Forelimb muscle (tissue), 1 donor: Measurements from ENCODE around the gene HSP90AA1. TPM values are rescaled to one million over a fixed set of nuclear protein-coding genes. Genes with fewer than 3 reads are reported as not detected.

ENCODE experiments used
- DNase-seq: peaks from one replicate; pipeline ENCODE4 v3.0.0-alpha.2; 2013; ENCODE audit warnings: low read depth
- polyA plus RNA-seq: library from polyadenylated mRNA; unstranded; fragments of 120-200 nt; gene quantifications from one replicate; pipeline ENCODE4 v1.2.1, GENCODE V29; 2013; ENCODE audit not compliant: insufficient read length

HSP90AA1 gene
- polyA plus RNA-seq, 1 donor, result 286 TPM

- no peak for DNase-seq
These were observed 44.1 kb downstream of the HSP90AA1 start for GRCh38 chr14:102042699-102043098.

GRCh38 chr14:102040153-102040552 lies 46.7 kb downstream of the HSP90AA1 start:
- no peak for DNase-seq

- DNase-seq, result no peak
These were observed 47.7 kb downstream of the HSP90AA1 start for GRCh38 chr14:102039157-102039556.

- DNase-seq, result no peak
These were observed 49.2 kb downstream of the HSP90AA1 start for GRCh38 chr14:102037686-102038085.

GRCh38 chr14:102035914-102036313 lies 50.9 kb downstream of the HSP90AA1 start:
- DNase-seq, result no peak

GRCh38 chr14:102034301-102034700 lies 52.5 kb downstream of the HSP90AA1 start:
- DNase-seq, result no peak

- DNase-seq, result no peak
These were observed 53.6 kb downstream of the HSP90AA1 start for GRCh38 chr14:102033241-102033640.

Other genes with a start within 250 kb of the HSP90AA1 start
- 229 TPM for gene DYNC1H1, start 122.5 kb downstream of the HSP90AA1 start, polyA plus RNA-seq
- gene WDR20, start 52.9 kb upstream of the HSP90AA1 start, polyA plus RNA-seq, result 23.2 TPM
- gene MOK, start 218.1 kb upstream of the HSP90AA1 start, polyA plus RNA-seq, result 8.6 TPM
- 11.6 TPM for gene ZNF839, start 232.7 kb upstream of the HSP90AA1 start, polyA plus RNA-seq